ENCODE measurements around the gene DMPK.

DNA sequence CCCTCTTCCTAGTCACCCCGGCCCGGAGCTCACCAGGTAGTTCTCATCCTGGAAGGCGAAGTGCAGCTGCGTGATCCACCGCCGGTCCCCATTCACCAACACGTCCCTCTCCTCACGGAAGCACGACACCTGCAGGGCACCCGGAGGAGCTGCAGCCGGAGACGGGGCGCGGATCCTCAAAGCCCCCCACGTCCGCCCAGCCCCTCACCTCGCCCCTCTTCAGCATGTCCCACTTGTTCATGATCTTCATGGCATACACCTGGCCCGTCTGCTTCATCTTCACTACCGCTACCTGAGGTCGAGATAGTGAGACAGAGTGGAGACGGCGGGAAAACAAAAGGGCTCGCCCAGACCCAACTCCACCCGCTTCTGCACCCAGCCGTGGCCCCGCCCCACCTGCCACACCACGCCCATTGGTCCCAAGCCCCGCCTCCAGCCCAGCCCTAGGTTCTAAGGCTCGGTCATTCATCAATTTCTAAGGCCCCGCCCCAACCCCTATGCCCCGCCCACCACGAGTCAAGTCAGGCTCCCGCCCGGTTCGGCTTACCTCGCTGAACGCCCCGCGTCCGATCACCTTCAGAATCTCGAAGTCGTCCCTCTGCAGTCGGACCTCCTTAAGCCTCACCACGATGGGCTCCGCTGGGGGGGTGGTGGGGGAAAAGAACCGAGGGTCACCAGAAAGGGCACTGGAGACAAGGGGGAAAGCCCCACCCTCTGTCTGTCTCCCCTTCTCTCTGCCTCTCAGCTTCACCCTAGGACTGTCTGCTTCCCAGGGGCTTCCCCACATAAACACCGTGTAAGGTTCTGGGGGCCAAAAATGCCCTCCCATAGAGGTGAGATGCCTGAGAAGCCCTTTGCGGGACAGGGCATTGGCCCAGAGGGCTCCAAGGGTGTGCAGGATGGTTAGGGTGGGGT is 2.8 kb downstream of the DMPK start:
- TF ChIP-seq, protein P1, sequence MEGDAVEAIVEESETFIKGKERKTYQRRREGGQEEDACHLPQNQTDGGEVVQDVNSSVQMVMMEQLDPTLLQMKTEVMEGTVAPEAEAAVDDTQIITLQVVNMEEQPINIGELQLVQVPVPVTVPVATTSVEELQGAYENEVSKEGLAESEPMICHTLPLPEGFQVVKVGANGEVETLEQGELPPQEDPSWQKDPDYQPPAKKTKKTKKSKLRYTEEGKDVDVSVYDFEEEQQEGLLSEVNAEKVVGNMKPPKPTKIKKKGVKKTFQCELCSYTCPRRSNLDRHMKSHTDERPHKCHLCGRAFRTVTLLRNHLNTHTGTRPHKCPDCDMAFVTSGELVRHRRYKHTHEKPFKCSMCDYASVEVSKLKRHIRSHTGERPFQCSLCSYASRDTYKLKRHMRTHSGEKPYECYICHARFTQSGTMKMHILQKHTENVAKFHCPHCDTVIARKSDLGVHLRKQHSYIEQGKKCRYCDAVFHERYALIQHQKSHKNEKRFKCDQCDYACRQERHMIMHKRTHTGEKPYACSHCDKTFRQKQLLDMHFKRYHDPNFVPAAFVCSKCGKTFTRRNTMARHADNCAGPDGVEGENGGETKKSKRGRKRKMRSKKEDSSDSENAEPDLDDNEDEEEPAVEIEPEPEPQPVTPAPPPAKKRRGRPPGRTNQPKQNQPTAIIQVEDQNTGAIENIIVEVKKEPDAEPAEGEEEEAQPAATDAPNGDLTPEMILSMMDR (IDR thresholded peaks at IDR 0.05): peak; percentile 90
- no peak for TF ChIP-seq ZFX (IDR thresholded peaks at IDR 0.05; ENCODE audit: borderline replicate concordance)
